ENCODE results near the gene OR10D3.
"Not testable (repeated sequence)": the region's sequence is repeated elsewhere in the genome, so short reads cannot be mapped to it uniquely, and the experiment has no call there.

The OR10D3 gene

DNA sequence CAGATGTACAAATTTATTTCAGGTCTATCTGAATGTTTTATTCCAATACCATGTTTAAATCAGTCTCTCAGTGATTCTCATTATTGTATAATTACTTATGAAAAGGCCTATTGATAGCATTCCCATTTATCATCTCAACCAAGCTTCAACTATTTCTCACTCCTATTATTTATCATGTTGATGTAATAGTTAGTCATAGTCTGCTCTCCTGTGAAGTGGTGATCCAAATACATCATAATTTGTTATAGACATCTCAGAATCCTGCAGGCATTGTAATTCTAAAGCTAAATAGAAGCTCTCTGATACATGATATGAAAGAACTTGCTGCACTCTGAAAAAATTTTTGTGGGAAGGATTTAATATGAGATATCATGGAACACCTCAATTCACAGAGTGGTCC lies 36.0 kb downstream of the OR10D3 start:
- DNase-seq (ENCODE audit: low read depth): no peak
- TF ChIP-seq, protein P1, sequence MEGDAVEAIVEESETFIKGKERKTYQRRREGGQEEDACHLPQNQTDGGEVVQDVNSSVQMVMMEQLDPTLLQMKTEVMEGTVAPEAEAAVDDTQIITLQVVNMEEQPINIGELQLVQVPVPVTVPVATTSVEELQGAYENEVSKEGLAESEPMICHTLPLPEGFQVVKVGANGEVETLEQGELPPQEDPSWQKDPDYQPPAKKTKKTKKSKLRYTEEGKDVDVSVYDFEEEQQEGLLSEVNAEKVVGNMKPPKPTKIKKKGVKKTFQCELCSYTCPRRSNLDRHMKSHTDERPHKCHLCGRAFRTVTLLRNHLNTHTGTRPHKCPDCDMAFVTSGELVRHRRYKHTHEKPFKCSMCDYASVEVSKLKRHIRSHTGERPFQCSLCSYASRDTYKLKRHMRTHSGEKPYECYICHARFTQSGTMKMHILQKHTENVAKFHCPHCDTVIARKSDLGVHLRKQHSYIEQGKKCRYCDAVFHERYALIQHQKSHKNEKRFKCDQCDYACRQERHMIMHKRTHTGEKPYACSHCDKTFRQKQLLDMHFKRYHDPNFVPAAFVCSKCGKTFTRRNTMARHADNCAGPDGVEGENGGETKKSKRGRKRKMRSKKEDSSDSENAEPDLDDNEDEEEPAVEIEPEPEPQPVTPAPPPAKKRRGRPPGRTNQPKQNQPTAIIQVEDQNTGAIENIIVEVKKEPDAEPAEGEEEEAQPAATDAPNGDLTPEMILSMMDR (IDR thresholded peaks at IDR 0.05; ENCODE audit: insufficient read depth, low read depth, low read length, missing control alignments): no peak
- no peak overlapping the region for H3K4me3 ChIP-seq (ENCODE audit: low read depth, low read length)

- TF ChIP-seq, protein P1 (IDR thresholded peaks at IDR 0.05; ENCODE audit: insufficient read depth, low read depth, low read length, missing control alignments): no peak
- no peak for DNase-seq (ENCODE audit: low read depth)
- no peak overlapping the region for H3K4me3 ChIP-seq (ENCODE audit: low read depth, low read length)
Measured at GRCh38 chr11:124222407-124222806, 39.3 kb downstream of the OR10D3 start.

- not testable (repeated sequence) for DNase-seq (ENCODE audit: low read depth); H3K4me3 ChIP-seq (ENCODE audit: low read depth, low read length)
Measured at GRCh38 chr11:124224618-124225423, 41.7 kb downstream of the OR10D3 start.

- no peak overlapping the region for H3K4me3 ChIP-seq (ENCODE audit: low read depth, low read length)
- DNase-seq (ENCODE audit: low read depth): no peak
- TF ChIP-seq, protein P1 (IDR thresholded peaks at IDR 0.05; ENCODE audit: insufficient read depth, low read depth, low read length, missing control alignments): no peak
Measured at GRCh38 chr11:124225471-124225870, 42.3 kb downstream of the OR10D3 start.

GRCh38 chr11:124233376-124233775 lies 50.2 kb downstream of the OR10D3 start:
- no peak for DNase-seq (ENCODE audit: low read depth)
- no peak overlapping the region for H3K4me3 ChIP-seq (ENCODE audit: low read depth, low read length)
- TF ChIP-seq, protein P1 (IDR thresholded peaks at IDR 0.05; ENCODE audit: insufficient read depth, low read depth, low read length, missing control alignments): no peak
